ENCODE measurements around the gene TSPAN8. TPM values are rescaled to one million over a fixed set of nuclear protein-coding genes. Genes with fewer than 3 reads are reported as not detected.

TSPAN8 gene
- total and polyA plus RNA-seq, 10 of the 15 experiments (the other 5 are each of a cell fraction or from before 2014, with no cell fraction given), result 0.16 to 0.49 TPM; not detected in 8

DNA sequence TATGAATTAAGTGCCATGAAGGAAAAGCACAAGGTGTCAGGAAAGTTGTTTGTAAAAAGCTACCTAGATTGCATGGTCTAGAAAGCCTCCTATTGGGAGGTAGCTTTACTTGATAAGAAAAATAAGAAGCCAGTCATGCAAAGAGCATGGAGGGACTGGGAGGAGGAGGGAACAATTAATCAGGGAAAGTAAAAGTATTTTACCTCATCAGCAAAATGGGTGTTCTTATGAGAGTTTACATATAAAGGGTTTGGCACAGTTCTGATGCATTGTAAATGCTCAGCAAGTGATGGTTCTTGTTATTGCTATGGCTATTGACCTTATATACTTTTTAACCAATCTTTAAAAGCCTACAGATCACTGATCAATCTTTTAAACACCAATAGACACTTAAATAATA lies 17.0 kb upstream of the TSPAN8 start (continued):
- TF ChIP-seq, protein P1, sequence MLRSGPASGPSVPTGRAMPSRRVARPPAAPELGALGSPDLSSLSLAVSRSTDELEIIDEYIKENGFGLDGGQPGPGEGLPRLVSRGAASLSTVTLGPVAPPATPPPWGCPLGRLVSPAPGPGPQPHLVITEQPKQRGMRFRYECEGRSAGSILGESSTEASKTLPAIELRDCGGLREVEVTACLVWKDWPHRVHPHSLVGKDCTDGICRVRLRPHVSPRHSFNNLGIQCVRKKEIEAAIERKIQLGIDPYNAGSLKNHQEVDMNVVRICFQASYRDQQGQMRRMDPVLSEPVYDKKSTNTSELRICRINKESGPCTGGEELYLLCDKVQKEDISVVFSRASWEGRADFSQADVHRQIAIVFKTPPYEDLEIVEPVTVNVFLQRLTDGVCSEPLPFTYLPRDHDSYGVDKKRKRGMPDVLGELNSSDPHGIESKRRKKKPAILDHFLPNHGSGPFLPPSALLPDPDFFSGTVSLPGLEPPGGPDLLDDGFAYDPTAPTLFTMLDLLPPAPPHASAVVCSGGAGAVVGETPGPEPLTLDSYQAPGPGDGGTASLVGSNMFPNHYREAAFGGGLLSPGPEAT (IDR thresholded peaks at IDR 0.05; ENCODE audit: low read depth), result no peak
- TF ChIP-seq ZNF207 (IDR thresholded peaks at IDR 0.05; ENCODE audit: borderline replicate concordance), result no peak
- TF ChIP-seq, protein P2, sequence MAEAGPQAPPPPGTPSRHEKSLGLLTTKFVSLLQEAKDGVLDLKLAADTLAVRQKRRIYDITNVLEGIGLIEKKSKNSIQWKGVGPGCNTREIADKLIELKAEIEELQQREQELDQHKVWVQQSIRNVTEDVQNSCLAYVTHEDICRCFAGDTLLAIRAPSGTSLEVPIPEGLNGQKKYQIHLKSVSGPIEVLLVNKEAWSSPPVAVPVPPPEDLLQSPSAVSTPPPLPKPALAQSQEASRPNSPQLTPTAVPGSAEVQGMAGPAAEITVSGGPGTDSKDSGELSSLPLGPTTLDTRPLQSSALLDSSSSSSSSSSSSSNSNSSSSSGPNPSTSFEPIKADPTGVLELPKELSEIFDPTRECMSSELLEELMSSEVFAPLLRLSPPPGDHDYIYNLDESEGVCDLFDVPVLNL (IDR thresholded peaks at IDR 0.05; ENCODE audit: low read depth, low read length), result no peak
- TF ChIP-seq NRF1 (conservative IDR thresholded peaks at IDR 0.05; ENCODE audit: low read depth, low read length), result no peak
- no peak for TF ChIP-seq BMI1 (IDR thresholded peaks at IDR 0.05; ENCODE audit: borderline replicate concordance)
- TF ChIP-seq NR2C2 (IDR thresholded peaks at IDR 0.05; ENCODE audit: borderline replicate concordance, control insufficient read depth, insufficient read length, low read depth), result no peak
- no peak for TF ChIP-seq CREM (IDR thresholded peaks at IDR 0.05; ENCODE audit: low read depth)
- TF ChIP-seq HCFC1 (IDR thresholded peaks at IDR 0.05; ENCODE audit: low read length), result no peak
- no peak for TF ChIP-seq MEF2B (IDR thresholded peaks at IDR 0.05; ENCODE audit: partially characterized antibody, poor library complexity, severe bottlenecking)

DNA sequence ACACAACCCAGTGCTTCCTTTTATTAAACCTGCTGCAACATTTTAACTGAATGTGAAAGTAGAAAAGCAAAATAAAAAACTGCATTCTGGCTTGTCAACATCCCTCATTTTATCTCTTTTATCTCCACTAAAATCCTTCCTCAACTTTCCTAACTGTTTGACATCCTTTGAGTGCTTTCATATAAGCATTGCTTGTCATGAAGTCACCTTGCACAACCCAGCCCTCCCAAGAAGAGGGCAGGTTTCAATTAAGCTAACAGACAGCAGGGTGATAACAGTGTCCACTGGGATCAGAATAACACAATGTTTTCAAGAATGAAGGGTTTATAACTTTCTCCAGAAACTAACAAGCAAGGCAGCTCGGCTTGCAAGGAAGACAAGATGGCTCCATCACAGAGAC lies 16.3 kb upstream of the TSPAN8 start:
- CTCF ChIA-PET, result no interaction called here
- no TSS peak for BruUV-seq (replicated peaks)
- SMC1A ChIA-PET (ENCODE audit: uncharacterized antibody, unreplicated experiment), result no interaction called here
- H3K9ac ChIP-seq (ENCODE audit: control insufficient read depth, insufficient read depth, low read length), result no peak overlapping the region
- RAD21 ChIA-PET (ENCODE audit: unreplicated experiment), result no interaction called here
- no peak overlapping the region for H2AFZ ChIP-seq (ENCODE audit: control insufficient read depth, low read depth, low read length)
- in situ Hi-C loops (cut with MboI), result no loop called here
- no peak for DNase-seq (ENCODE audit: low read depth, low spot score)
- no peaks in the 10 kb centered on the region for H3K27me3 ChIP-seq (replicated peaks in 1 of 2; ENCODE audit: control insufficient read depth in 2 of 2, insufficient read depth in 2 of 2, low read length in 1 of 2)
- FAIRE-seq, result no peak
- H3K4me1 ChIP-seq (ENCODE audit: control insufficient read depth, insufficient read depth, low read length), result no peaks in the 10 kb centered on the region
- POLR2A ChIA-PET, result no interaction called here
- H3K79me2 ChIP-seq (ENCODE audit: control insufficient read depth, insufficient read depth, low read length), result no peaks in the 10 kb centered on the region
- intact Hi-C loops (cut with micrococcal nuclease; ENCODE audit: unreplicated experiment), result no loop called here
- WGBS (ENCODE audit: insufficient coverage, insufficient replicate concordance, low lambda C conversion rate, missing lambda C conversion rate), result 5% methylated on average over 1 of the region's 1 CpG
- no peaks in the 10 kb centered on the region for H3K36me3 ChIP-seq (ENCODE audit: control insufficient read depth in 2 of 2, insufficient read depth in 2 of 2, low read length in 1 of 2)
- no peaks in the 10 kb centered on the region for H3K9me3 ChIP-seq (replicated peaks; ENCODE audit: control insufficient read depth, insufficient read depth, low read length)
- no peak overlapping the region for H3K4me3 ChIP-seq
- H3K4me2 ChIP-seq (ENCODE audit: control insufficient read depth, insufficient read depth), result no peak overlapping the region
- TF ChIP-seq BHLHE40 (IDR thresholded peaks at IDR 0.05; ENCODE audit: borderline replicate concordance in 1 of 2, low read depth in 2 of 2, low read length in 1 of 2) (no peak), SIX5 (IDR thresholded peaks at IDR 0.05; ENCODE audit: low read depth, low read length, severe bottlenecking) (no peak), ZNF384 (IDR thresholded peaks at IDR 0.05; ENCODE audit: borderline replicate concordance, low read depth, low read length) (no peak), TCF12 (IDR thresholded peaks at IDR 0.05; ENCODE audit: low read depth, low read length) (no peak), MYB (IDR thresholded peaks at IDR 0.05; ENCODE audit: borderline replicate concordance, low read depth, low read length) (no peak), CHD2 (IDR thresholded peaks at IDR 0.05; ENCODE audit: borderline replicate concordance, low read depth, low read length) (no peak), IKZF2 (IDR thresholded peaks at IDR 0.05) (no peak), ZNF217 (IDR thresholded peaks at IDR 0.05) (no peak), MYC (IDR thresholded peaks at IDR 0.05; ENCODE audit: insufficient read depth, insufficient read length, insufficient replicate concordance, low read length, severe bottlenecking) (no peak)
- TF ChIP-seq, protein P3, sequence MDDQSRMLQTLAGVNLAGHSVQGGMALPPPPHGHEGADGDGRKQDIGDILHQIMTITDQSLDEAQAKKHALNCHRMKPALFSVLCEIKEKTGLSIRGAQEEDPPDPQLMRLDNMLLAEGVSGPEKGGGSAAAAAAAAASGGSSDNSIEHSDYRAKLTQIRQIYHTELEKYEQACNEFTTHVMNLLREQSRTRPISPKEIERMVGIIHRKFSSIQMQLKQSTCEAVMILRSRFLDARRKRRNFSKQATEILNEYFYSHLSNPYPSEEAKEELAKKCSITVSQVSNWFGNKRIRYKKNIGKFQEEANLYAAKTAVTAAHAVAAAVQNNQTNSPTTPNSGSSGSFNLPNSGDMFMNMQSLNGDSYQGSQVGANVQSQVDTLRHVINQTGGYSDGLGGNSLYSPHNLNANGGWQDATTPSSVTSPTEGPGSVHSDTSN (IDR thresholded peaks at IDR 0.05; ENCODE audit: insufficient replicate concordance, low read depth, low read length), result no peak
- TF ChIP-seq, protein P4, sequence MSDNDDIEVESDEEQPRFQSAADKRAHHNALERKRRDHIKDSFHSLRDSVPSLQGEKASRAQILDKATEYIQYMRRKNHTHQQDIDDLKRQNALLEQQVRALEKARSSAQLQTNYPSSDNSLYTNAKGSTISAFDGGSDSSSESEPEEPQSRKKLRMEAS (IDR thresholded peaks at IDR 0.05; ENCODE audit: low read depth, low read length), result no peak
- no peaks in the 10 kb centered on the region for H4K20me1 ChIP-seq (ENCODE audit: control insufficient read depth, insufficient read depth)
- no peak for ATAC-seq
- no peak overlapping the region for H3K27ac ChIP-seq (ENCODE audit: control insufficient read depth, insufficient read depth)
